HG03064 (cell line): Measurements from ENCODE around the gene HEY2.

Experiments used
- ATAC-seq: cut with Tn5 transposase; IDR thresholded peaks from one replicate; pipeline ENCODE4 v1.9.1; 2021; ENCODE audit warnings: low read depth; ENCODE audit not compliant: unreplicated experiment

Gene HEY2

GRCh38 chr6:125742464-125743120 is 6.8 kb upstream of the HEY2 start:
- no peak for ATAC-seq

- ATAC-seq: no peak
Observed at GRCh38 chr6:125743604-125744003, 5.8 kb upstream of the HEY2 start.

GRCh38 chr6:125745281-125746018 is 4.0 kb upstream of the HEY2 start:
- no peak for ATAC-seq

GRCh38 chr6:125746019-125746414 is 3.4 kb upstream of the HEY2 start:
- no peak for ATAC-seq

GRCh38 chr6:125746731-125747588 is 2.5 kb upstream of the HEY2 start:
- ATAC-seq: peak; percentile 39

- ATAC-seq: no peak
Observed at GRCh38 chr6:125747589-125748405, 1.6 kb upstream of the HEY2 start.

- no peak for ATAC-seq
Observed at GRCh38 chr6:125748406-125749172, 843 bp upstream of the HEY2 start.

- no peak for ATAC-seq
Observed at GRCh38 chr6:125749865-125750691, 646 bp downstream of the HEY2 start.

GRCh38 chr6:125750692-125751333 is 1.4 kb downstream of the HEY2 start:
- ATAC-seq: no peak

- no peak for ATAC-seq
Observed at GRCh38 chr6:125751334-125751916, 2.0 kb downstream of the HEY2 start.

GRCh38 chr6:125752773-125753172 is 3.3 kb downstream of the HEY2 start:
- ATAC-seq: no peak

GRCh38 chr6:125753218-125753936 is 3.9 kb downstream of the HEY2 start:
- ATAC-seq: no peak

- ATAC-seq: no peak
Observed at GRCh38 chr6:125753937-125754259, 4.5 kb downstream of the HEY2 start.

- no peak for ATAC-seq
Observed at GRCh38 chr6:125754566-125754965, 5.1 kb downstream of the HEY2 start.

GRCh38 chr6:125759184-125759902 is 9.9 kb downstream of the HEY2 start:
- no peak for ATAC-seq

- no peak for ATAC-seq
Observed at GRCh38 chr6:125759959-125760457, 10.6 kb downstream of the HEY2 start.
